Measurements from ENCODE around the gene GRK3.

- no peak for TF ChIP-seq CTCF (IDR thresholded peaks at IDR 0.05; ENCODE audit: low read length)
- no peak for TF ChIP-seq EZH2 (IDR thresholded peaks at IDR 0.05; ENCODE audit: borderline replicate concordance, low read length)
Measured at GRCh38 chr22:25564320-25564978, at the start of gene GRK3.
